ENCODE data around the gene DEFB121. TPM values are rescaled to one million over a fixed set of nuclear protein-coding genes. Genes with fewer than 3 reads are reported as not detected.

Gene DEFB121
- total RNA-seq, 4 donors from 2014 or later, result not detected

GRCh38 chr20:31415653-31416052 is 9.6 kb upstream of the DEFB121 start:
- Histone ChIP-seq H3K27ac (no peak overlapping the region), H3K4me1 (no peaks in the 10 kb centered on the region), H3K9me3 (no peaks in the 10 kb centered on the region), H3K27me3 (peaks cover 4% of the 10 kb centered on the region), H3K36me3 (no peaks in the 10 kb centered on the region), H3K4me3 (no peak overlapping the region)
- WGBS, result 85% methylated on average over 2 of the region's 2 CpGs
- DNase-seq (ENCODE audit: low spot score in 2 of 2), result no peak
- no peak for TF ChIP-seq EP300 (IDR thresholded peaks at IDR 0.05)
- TF ChIP-seq POLR2A (IDR thresholded peaks at IDR 0.05), result no peak
- no peak for TF ChIP-seq POLR2AphosphoS5 (IDR thresholded peaks at IDR 0.05)
- TF ChIP-seq CTCF (IDR thresholded peaks at IDR 0.05), result no peak

GRCh38 chr20:31414381-31414780 is 8.4 kb upstream of the DEFB121 start:
- 73% methylated on average over 6 of the region's 6 CpGs for WGBS

GRCh38 chr20:31410011-31410410 is 4.0 kb upstream of the DEFB121 start:
- Histone ChIP-seq H3K27ac (no peak overlapping the region), H3K9me3 (no peaks in the 10 kb centered on the region), H3K27me3 (peaks cover 6% of the 10 kb centered on the region), H3K4me3 (no peak overlapping the region), H3K4me1 (no peaks in the 10 kb centered on the region), H3K36me3 (no peaks in the 10 kb centered on the region)
- no peak for TF ChIP-seq EP300 (IDR thresholded peaks at IDR 0.05)
- no peak for TF ChIP-seq POLR2A (IDR thresholded peaks at IDR 0.05)
- no peak for TF ChIP-seq POLR2AphosphoS5 (IDR thresholded peaks at IDR 0.05)
- TF ChIP-seq CTCF (IDR thresholded peaks at IDR 0.05), result no peak
- 43% methylated on average over 1 of the region's 1 CpG for WGBS
- no peak for DNase-seq (ENCODE audit: low spot score in 2 of 2)

More at GRCh38 chr20:31414381-31414780, 8.4 kb upstream of the DEFB121 start:
- Histone ChIP-seq H3K27me3 (peaks cover 4% of the 10 kb centered on the region), H3K36me3 (no peaks in the 10 kb centered on the region), H3K27ac (no peak overlapping the region), H3K4me3 (no peak overlapping the region), H3K4me1 (no peaks in the 10 kb centered on the region), H3K9me3 (no peaks in the 10 kb centered on the region)
- TF ChIP-seq CTCF (IDR thresholded peaks at IDR 0.05) (no peak), POLR2AphosphoS5 (IDR thresholded peaks at IDR 0.05) (no peak)
- no peak for DNase-seq (ENCODE audit: low spot score in 2 of 2)

- no peak for DNase-seq (ENCODE audit: low spot score in 2 of 2)
- Histone ChIP-seq H3K4me1 (no peaks in the 10 kb centered on the region), H3K36me3 (no peaks in the 10 kb centered on the region), H3K27ac (no peak overlapping the region), H3K4me3 (no peak overlapping the region), H3K27me3 (peaks cover 2% of the 10 kb centered on the region), H3K9me3 (no peaks in the 10 kb centered on the region)
- 61% methylated on average over 1 of the region's 1 CpG for WGBS
- no peak for TF ChIP-seq POLR2AphosphoS5 (IDR thresholded peaks at IDR 0.05)
- no peak for TF ChIP-seq POLR2A (IDR thresholded peaks at IDR 0.05)
- no peak for TF ChIP-seq EP300 (IDR thresholded peaks at IDR 0.05)
- no peak for TF ChIP-seq CTCF (IDR thresholded peaks at IDR 0.05)
Measured at GRCh38 chr20:31403886-31404285, 2.1 kb downstream of the DEFB121 start.

GRCh38 chr20:31394900-31395299 is 11.1 kb downstream of the DEFB121 start:
- WGBS, result 44% methylated on average over 3 of the region's 3 CpGs
- no peaks in the 10 kb centered on the region for H3K9me3 ChIP-seq
- H3K4me3 ChIP-seq, result no peak overlapping the region
- no peaks in the 10 kb centered on the region for H3K4me1 ChIP-seq
- no peak for TF ChIP-seq POLR2A (IDR thresholded peaks at IDR 0.05)
- TF ChIP-seq POLR2AphosphoS5 (IDR thresholded peaks at IDR 0.05), result no peak
- no peak for TF ChIP-seq CTCF (IDR thresholded peaks at IDR 0.05)
- no peak for TF ChIP-seq EP300 (IDR thresholded peaks at IDR 0.05)
- no peak overlapping the region for H3K27ac ChIP-seq
- DNase-seq (ENCODE audit: low spot score in 2 of 2), result no peak
- H3K36me3 ChIP-seq, result no peaks in the 10 kb centered on the region
- H3K27me3 ChIP-seq, result peaks cover 4% of the 10 kb centered on the region
